Endothelial cell of umbilical vein (primary cell): ENCODE measurements around the gene LPP.

Experiments used
- CTCF ChIP-seq, 2 donors: IDR thresholded peaks; 1 replicate in 1 of 2; 2 replicates in 1 of 2; pipeline ENCODE4 v1.5.1; 2011; ENCODE audit warnings: low read length in 2 of 2, mild to moderate bottlenecking in 2 of 2, moderate library complexity in 2 of 2, control low read depth in 1 of 2, inconsistent platforms in 1 of 2, low read depth in 1 of 2; ENCODE audit not compliant: insufficient read depth in 1 of 2; ENCODE audit errors: extremely low read depth in 1 of 2
- EZH2 ChIP-seq: IDR thresholded peaks from 2 replicates; pipeline ENCODE4 v1.6.1; 2012; ENCODE audit warnings: borderline replicate concordance, low read depth, mild to moderate bottlenecking, moderate library complexity, low read length, inconsistent platforms; ENCODE audit not compliant: severe bottlenecking
- GATA2 ChIP-seq: IDR thresholded peaks from 2 replicates; pipeline ENCODE4 v1.7.0; 2011; ENCODE audit warnings: low read depth, mild to moderate bottlenecking, moderate library complexity, mixed read lengths, low read length; ENCODE audit not compliant: insufficient read length, insufficient read depth
- JUN ChIP-seq: IDR thresholded peaks from 2 replicates; pipeline ENCODE4 v1.6.1; 2011; ENCODE audit warnings: borderline replicate concordance, low read depth; ENCODE audit not compliant: insufficient read length, insufficient read depth
- MAX ChIP-seq: IDR thresholded peaks from 2 replicates; pipeline ENCODE4 v1.6.1; 2011; ENCODE audit not compliant: insufficient read depth, insufficient read length
- MYC ChIP-seq: IDR thresholded peaks from one replicate; pipeline ENCODE4 v1.6.1; 2011; ENCODE audit warnings: mild to moderate bottlenecking, low read depth, low read length
- POLR2A ChIP-seq: IDR thresholded peaks from 2 replicates; pipeline ENCODE4 v1.6.1; 2012; ENCODE audit warnings: low read depth, mild to moderate bottlenecking, control low read depth, low read length
- POLR2AphosphoS5 ChIP-seq: IDR thresholded peaks from 2 replicates; pipeline ENCODE4 v1.6.1; 2012; ENCODE audit warnings: low read depth, mild to moderate bottlenecking, control low read depth, low read length, moderate library complexity; ENCODE audit not compliant: insufficient read depth

GRCh38 chr3:188581792-188582191, 427.8 kb downstream of the LPP start:
- TF ChIP-seq POLR2AphosphoS5 (no peak), EZH2 (no peak), CTCF (IDR thresholded peaks at IDR 0.05; ENCODE audit: extremely low read depth in 1 of 2, insufficient read depth in 1 of 2, low read depth in 1 of 2, low read length in 2 of 2) (no peak), POLR2A (no peak), GATA2 (no peak), MYC (no peak), MAX (no peak), JUN (no peak)
